K562 (cell line): Measurements from ENCODE around the gene INHBC. TPM values are rescaled to one million over a fixed set of nuclear protein-coding genes. Genes with fewer than 3 reads are reported as not detected.

ENCODE experiments used
- ARHGAP35 ChIP-seq: fragments of 450-650 bp; IDR thresholded peaks from 2 replicates; pipeline ENCODE4 v1.6.1; 2018; ENCODE audit not compliant: partially characterized antibody
- BCL6 ChIP-seq: fragments of 250-450 bp; sonication (Bioruptor Pico); IDR thresholded peaks from 2 replicates; pipeline ENCODE4 v1.4.0; 2020
- BMI1 ChIP-seq: fragments of 150-350 bp; IDR thresholded peaks from 2 replicates; pipeline ENCODE4 v1.6.1; 2014; ENCODE audit warnings: low read length
- CSDE1 ChIP-seq, 2 experiments: fragments of 450-650 bp; IDR thresholded peaks; 2 replicates each; pipeline ENCODE4 v1.6.1; 2016; ENCODE audit warnings: mild to moderate bottlenecking in 1 of 2
- DACH1 ChIP-seq: fragments of 450-650 bp; IDR thresholded peaks from 2 replicates; pipeline ENCODE4 v1.6.1; 2018; ENCODE audit not compliant: partially characterized antibody
- DNMT1 ChIP-seq: fragments of 450-650 bp; IDR thresholded peaks from 2 replicates; pipeline ENCODE4 v1.6.1; 2016; ENCODE audit warnings: antibody characterized with exemption, mild to moderate bottlenecking
- FOXK1 ChIP-seq: sonication (generic); formaldehyde crosslinking; IDR thresholded peaks from 2 replicates; pipeline ENCODE4 v1.8.0; 2022; ENCODE audit warnings: missing genetic modification reagents, mild to moderate bottlenecking, borderline replicate concordance
- HNRNPLL ChIP-seq: fragments of 200-400 bp; formaldehyde crosslinking; IDR thresholded peaks from 2 replicates; pipeline ENCODE4 v1.6.1; 2017; ENCODE audit warnings: low read length, low read depth, mild to moderate bottlenecking; ENCODE audit not compliant: poor library complexity, severe bottlenecking
- HSF4 ChIP-seq: fragments of 250-450 bp; sonication (Bioruptor Pico); IDR thresholded peaks from 2 replicates; pipeline ENCODE4 v2.1.2; 2022; ENCODE audit warnings: mild to moderate bottlenecking, moderate library complexity, borderline replicate concordance
- IRF2 ChIP-seq: sonication (generic); formaldehyde crosslinking; IDR thresholded peaks from 2 replicates; pipeline ENCODE4 v1.8.1; 2022; ENCODE audit warnings: mild to moderate bottlenecking, missing genetic modification reagents
- MTF1 ChIP-seq: fragments of 250-450 bp; sonication (Bioruptor Pico); IDR thresholded peaks from 2 replicates; pipeline ENCODE4 v1.9.0; 2021; ENCODE audit warnings: moderate library complexity, mild to moderate bottlenecking, inconsistent platforms, borderline replicate concordance
- NFE2L1 ChIP-seq: fragments of 450-650 bp; IDR thresholded peaks from 2 replicates; pipeline ENCODE4 v1.6.1; 2016; ENCODE audit warnings: missing genetic modification characterization, low read depth, mild to moderate bottlenecking, missing compliant biosample characterization, moderate library complexity, borderline replicate concordance
- RFX5 ChIP-seq: IDR thresholded peaks from 2 replicates; pipeline ENCODE4 v1.6.1; 2011; ENCODE audit warnings: low read depth, mild to moderate bottlenecking, improper control_type of control experiment, low read length
- ZKSCAN1 ChIP-seq: fragments of 150-350 bp; IDR thresholded peaks from 2 replicates; pipeline ENCODE4 v1.6.1; 2016; ENCODE audit warnings: low read depth, low read length
- ZNF146 ChIP-seq: IDR thresholded peaks from one replicate; pipeline ENCODE4 v1.6.1; 2018; ENCODE audit warnings: missing compliant biosample characterization; ENCODE audit not compliant: unreplicated experiment
- ZNF232 ChIP-seq: sonication (generic); formaldehyde crosslinking; IDR thresholded peaks from 2 replicates; pipeline ENCODE4 v1.8.0; 2022; ENCODE audit warnings: mild to moderate bottlenecking, missing genetic modification reagents
- ZNF253 ChIP-seq: fragments of 250-450 bp; sonication (Bioruptor Pico); conservative IDR thresholded peaks from 2 replicates; pipeline ENCODE4 v1.6.1; 2021; ENCODE audit warnings: mild to moderate bottlenecking
- polyA plus RNA-seq, 8 experiments: library from polyadenylated mRNA; depleted of rRNA in 4 of 8; stranded (reverse) in 5 of 8; unstranded in 3 of 8; fragments of >200 nt; fragmentation: Nextera tagmentation in 2 of 8; fragmentation: Illumina TruSeq in 1 of 8; extraction: Ambion mirVana in 2 of 8; extraction: Trizol in 1 of 8; gene quantifications; 2 replicates each; pipeline versions ENCODE4 v1.2.1 to v1.2.3, GENCODE V29; 2011 to 2014; ENCODE audit warnings: inconsistent platforms in 1 of 8, missing spikeins in 1 of 8
- total RNA-seq, 7 experiments: library from RNA; depleted of rRNA in 6 of 7; stranded (reverse); fragments of >200 nt in 6 of 7; fragmentation: Illumina TruSeq in 2 of 7; extraction: Trizol in 2 of 7; gene quantifications; 2 replicates each; pipeline versions ENCODE4 v1.2.1 to v1.2.3, GENCODE V29; 2011 to 2021; ENCODE audit warnings: low replicate concordance in 1 of 7
- TF ChIP-seq, protein P1 (sequence below), 3 experiments: IDR thresholded peaks in 2 of 3; conservative IDR thresholded peaks in 1 of 3; 2 replicates each; pipeline ENCODE4 v1.5.1; 2011 to 2012; ENCODE audit warnings: low read length in 3 of 3, mild to moderate bottlenecking in 3 of 3, control low read depth in 2 of 3, improper control_type of control experiment in 1 of 3, inconsistent platforms in 1 of 3, low read depth in 1 of 3, mixed read lengths in 1 of 3, moderate library complexity in 1 of 3; ENCODE audit not compliant: insufficient read depth in 2 of 3
- TF ChIP-seq, protein P2 (sequence below): IDR thresholded peaks from 2 replicates; pipeline ENCODE4 v1.6.1; 2011; ENCODE audit warnings: borderline replicate concordance, low read depth, mild to moderate bottlenecking, moderate library complexity, low read length; ENCODE audit not compliant: insufficient read depth, poor library complexity, severe bottlenecking
- TF ChIP-seq, protein P3 (sequence below): sonication (generic); formaldehyde crosslinking; IDR thresholded peaks from 2 replicates; pipeline ENCODE4 v1.8.1; 2023; ENCODE audit warnings: mild to moderate bottlenecking, missing genetic modification reagents
- TF ChIP-seq, protein P4 (sequence below): fragments of 250-450 bp; sonication (Bioruptor Pico); IDR thresholded peaks from 2 replicates; pipeline ENCODE4 v1.5.0; 2021; ENCODE audit warnings: mild to moderate bottlenecking, borderline replicate concordance

INHBC gene
- total and polyA plus RNA-seq, 9 of the 15 experiments (the other 6 are each of a cell fraction or from before 2014, with no cell fraction given): 0.07 to 0.24 (median 0.15) TPM; not detected in 4

DNA sequence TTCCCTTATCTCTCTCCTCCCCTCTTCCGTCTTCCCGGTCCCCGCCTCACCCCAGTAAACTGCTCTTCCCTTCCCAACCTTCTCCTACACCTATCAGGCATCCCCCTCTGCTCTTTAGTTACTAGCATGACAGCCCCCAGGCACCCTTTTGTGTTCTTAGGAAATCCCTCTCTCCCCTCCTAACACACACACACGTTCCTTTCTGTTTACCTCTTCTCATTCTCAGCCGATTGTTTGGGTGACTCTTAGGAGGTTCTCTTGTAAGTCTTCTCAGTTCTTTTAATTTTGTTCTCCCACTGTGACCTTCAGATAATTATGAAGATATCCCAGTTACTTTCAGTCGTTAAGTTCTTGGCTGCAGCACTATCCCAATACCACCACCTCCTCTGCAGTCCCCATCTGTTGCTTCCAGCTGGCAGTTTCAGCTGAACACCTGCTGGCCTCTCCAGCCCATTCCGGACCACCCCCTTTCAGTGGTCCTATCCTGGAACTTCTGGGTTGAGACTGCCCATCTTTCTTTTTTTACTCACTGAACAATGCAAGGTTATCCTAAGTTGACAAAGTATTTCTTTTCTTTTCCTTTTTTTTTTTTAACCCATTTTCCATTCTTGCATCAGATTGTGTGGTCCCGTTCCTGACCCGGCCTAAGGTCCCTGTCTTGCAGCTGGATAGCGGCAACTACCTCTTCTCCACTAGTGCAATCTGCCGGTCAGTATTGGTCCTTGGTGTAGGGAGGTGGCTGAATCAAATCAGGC is 54.0 kb downstream of the INHBC start (continued):
- TF ChIP-seq ZNF232 (CRISPR knock-in tag) (no peak), ZNF253 (CRISPR knock-in tag) (no peak), NFE2L1 (tag) (no peak), DNMT1 (0 out of 2 replicates have a peak, but pooled peaks have one; percentile 61), ARHGAP35 (peak; percentile 65), RFX5 (no peak), HSF4 (CRISPR knock-in tag) (no peak), BMI1 (no peak), FOXK1 (CRISPR knock-in tag) (no peak), BCL6 (CRISPR knock-in tag) (no peak), HNRNPLL (no peak), CSDE1 (IDR thresholded peaks at IDR 0.05) (no peak), DACH1 (no peak), ZNF146 (no peak), ZKSCAN1 (no peak), MTF1 (CRISPR knock-in tag) (no peak), IRF2 (CRISPR knock-in tag) (no peak)
- TF ChIP-seq, protein P1, sequence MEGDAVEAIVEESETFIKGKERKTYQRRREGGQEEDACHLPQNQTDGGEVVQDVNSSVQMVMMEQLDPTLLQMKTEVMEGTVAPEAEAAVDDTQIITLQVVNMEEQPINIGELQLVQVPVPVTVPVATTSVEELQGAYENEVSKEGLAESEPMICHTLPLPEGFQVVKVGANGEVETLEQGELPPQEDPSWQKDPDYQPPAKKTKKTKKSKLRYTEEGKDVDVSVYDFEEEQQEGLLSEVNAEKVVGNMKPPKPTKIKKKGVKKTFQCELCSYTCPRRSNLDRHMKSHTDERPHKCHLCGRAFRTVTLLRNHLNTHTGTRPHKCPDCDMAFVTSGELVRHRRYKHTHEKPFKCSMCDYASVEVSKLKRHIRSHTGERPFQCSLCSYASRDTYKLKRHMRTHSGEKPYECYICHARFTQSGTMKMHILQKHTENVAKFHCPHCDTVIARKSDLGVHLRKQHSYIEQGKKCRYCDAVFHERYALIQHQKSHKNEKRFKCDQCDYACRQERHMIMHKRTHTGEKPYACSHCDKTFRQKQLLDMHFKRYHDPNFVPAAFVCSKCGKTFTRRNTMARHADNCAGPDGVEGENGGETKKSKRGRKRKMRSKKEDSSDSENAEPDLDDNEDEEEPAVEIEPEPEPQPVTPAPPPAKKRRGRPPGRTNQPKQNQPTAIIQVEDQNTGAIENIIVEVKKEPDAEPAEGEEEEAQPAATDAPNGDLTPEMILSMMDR (IDR thresholded peaks at IDR 0.05 in 2 of 3, conservative IDR thresholded peaks at IDR 0.05 in 1 of 3; ENCODE audit: insufficient read depth in 2 of 3, low read depth in 1 of 3, low read length in 3 of 3): no peak
- TF ChIP-seq, protein P2, sequence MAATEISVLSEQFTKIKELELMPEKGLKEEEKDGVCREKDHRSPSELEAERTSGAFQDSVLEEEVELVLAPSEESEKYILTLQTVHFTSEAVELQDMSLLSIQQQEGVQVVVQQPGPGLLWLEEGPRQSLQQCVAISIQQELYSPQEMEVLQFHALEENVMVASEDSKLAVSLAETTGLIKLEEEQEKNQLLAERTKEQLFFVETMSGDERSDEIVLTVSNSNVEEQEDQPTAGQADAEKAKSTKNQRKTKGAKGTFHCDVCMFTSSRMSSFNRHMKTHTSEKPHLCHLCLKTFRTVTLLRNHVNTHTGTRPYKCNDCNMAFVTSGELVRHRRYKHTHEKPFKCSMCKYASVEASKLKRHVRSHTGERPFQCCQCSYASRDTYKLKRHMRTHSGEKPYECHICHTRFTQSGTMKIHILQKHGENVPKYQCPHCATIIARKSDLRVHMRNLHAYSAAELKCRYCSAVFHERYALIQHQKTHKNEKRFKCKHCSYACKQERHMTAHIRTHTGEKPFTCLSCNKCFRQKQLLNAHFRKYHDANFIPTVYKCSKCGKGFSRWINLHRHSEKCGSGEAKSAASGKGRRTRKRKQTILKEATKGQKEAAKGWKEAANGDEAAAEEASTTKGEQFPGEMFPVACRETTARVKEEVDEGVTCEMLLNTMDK: no peak
- TF ChIP-seq, protein P3, sequence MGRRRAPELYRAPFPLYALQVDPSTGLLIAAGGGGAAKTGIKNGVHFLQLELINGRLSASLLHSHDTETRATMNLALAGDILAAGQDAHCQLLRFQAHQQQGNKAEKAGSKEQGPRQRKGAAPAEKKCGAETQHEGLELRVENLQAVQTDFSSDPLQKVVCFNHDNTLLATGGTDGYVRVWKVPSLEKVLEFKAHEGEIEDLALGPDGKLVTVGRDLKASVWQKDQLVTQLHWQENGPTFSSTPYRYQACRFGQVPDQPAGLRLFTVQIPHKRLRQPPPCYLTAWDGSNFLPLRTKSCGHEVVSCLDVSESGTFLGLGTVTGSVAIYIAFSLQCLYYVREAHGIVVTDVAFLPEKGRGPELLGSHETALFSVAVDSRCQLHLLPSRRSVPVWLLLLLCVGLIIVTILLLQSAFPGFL: no peak
- TF ChIP-seq, protein P4, sequence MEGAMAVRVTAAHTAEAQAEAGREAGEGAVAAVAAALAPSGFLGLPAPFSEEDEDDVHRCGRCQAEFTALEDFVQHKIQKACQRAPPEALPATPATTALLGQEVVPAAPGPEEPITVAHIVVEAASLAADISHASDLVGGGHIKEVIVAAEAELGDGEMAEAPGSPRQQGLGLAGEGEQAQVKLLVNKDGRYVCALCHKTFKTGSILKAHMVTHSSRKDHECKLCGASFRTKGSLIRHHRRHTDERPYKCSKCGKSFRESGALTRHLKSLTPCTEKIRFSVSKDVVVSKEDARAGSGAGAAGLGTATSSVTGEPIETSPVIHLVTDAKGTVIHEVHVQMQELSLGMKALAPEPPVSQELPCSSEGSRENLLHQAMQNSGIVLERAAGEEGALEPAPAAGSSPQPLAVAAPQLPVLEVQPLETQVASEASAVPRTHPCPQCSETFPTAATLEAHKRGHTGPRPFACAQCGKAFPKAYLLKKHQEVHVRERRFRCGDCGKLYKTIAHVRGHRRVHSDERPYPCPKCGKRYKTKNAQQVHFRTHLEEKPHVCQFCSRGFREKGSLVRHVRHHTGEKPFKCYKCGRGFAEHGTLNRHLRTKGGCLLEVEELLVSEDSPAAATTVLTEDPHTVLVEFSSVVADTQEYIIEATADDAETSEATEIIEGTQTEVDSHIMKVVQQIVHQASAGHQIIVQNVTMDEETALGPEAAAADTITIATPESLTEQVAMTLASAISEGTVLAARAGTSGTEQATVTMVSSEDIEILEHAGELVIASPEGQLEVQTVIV (CRISPR knock-in tag): no peak
